NOMO-1 treated with dmso at 0.1 percent for 144 hours (cell line): ENCODE measurements around the gene USP30.
A peak's percentile ranks its signal among the peaks of the same experiment; 100 is the strongest.
"Not testable (repeated sequence)": the region's sequence is repeated elsewhere in the genome, so short reads cannot be mapped to it uniquely, and the experiment has no call there.

Experiments used
- DNase-seq: peaks from one replicate; lab custom pipeline; 2025; ENCODE audit not compliant: unreplicated experiment; lab: John Stamatoyannopoulos, UW

Gene USP30, protein sequence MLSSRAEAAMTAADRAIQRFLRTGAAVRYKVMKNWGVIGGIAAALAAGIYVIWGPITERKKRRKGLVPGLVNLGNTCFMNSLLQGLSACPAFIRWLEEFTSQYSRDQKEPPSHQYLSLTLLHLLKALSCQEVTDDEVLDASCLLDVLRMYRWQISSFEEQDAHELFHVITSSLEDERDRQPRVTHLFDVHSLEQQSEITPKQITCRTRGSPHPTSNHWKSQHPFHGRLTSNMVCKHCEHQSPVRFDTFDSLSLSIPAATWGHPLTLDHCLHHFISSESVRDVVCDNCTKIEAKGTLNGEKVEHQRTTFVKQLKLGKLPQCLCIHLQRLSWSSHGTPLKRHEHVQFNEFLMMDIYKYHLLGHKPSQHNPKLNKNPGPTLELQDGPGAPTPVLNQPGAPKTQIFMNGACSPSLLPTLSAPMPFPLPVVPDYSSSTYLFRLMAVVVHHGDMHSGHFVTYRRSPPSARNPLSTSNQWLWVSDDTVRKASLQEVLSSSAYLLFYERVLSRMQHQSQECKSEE

DNA sequence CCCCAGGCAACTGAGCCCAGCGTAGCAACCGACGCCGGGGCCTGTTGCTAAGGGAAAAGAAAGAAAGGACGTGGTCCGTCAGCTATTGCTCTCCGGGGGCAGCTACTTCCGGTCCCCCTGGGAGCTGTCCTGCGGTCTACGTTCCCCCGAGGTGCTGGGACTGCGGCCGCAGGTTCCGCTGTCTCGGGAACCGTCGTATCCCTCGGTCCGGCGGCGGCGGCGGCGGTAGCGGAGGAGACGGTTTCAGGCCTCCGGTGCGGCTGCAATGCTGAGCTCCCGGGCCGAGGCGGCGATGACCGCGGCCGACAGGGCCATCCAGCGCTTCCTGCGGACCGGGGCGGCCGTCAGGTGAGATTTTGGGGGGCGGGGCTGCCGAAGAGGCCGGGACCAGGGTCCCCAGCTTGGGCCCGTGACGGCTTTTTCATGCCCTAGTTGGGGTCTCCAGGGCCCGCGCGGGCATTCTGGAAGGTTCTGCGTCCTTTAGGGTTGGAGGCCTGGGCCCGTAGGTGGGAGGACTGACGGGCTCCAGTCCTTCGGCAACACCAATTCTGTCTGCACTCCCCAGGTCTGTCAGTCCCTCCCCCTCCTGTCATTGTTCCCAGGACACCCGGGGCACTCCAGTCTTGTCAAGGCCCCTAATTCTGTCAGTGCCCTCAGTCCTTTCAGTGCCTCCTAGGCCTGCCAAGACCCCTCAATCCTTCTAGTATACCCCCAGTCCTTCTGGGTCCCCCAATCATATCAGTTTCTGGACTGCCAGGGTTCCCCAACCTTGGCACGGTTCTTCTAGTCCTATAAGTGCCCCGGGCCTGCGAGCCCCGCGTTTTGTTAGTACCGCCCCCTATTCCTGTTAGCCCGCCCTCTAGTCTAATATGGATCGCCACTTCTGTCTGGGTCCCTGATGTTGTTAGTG is at the start of gene USP30:
Gene USP30 (plus strand): TSS at position 163 of the 910 bp plus-strand sequence. CDS start 103 bp downstream, at position 266.
- DNase-seq = peak; percentile 73

DNA sequence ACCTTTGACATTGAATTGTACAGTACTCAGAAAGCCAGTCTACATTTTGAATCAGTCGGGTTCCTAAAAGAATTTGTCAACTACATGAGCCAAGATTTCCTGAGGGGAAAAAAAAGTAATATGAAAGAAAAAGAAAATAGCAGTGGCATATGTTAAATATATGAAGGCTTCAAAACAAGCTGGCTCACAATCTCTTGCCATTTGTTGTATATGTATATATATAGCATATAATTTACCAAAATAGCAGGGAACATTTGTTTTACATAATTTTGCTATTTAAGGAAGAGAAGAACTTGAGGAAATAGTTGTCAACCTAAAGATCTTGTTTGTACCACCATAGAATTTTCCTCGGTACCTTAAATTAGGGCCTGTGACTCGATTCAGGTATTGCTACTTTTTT is 48.4 kb upstream of the USP30 start:
- no peak for DNase-seq

DNA sequence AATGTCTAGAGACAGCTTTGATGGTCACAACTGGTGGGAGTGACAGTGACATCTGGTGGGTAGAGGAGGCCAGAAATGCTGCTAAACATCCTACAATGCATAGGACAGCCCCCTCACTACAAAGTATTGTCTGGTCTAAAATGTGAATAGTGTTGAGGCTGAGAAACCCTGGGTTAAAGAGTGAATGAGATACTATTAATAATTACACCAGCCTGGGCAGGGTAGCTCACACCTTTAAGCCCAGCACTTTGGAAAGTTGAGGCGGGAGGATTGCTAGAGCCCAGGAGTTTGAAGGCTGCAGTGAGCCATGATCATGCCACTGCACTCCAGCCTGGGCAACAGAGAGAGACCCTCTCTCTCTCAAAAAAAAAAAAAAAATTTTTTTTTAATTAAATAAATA is 42.6 kb upstream of the USP30 start:
- DNase-seq = no peak

DNA sequence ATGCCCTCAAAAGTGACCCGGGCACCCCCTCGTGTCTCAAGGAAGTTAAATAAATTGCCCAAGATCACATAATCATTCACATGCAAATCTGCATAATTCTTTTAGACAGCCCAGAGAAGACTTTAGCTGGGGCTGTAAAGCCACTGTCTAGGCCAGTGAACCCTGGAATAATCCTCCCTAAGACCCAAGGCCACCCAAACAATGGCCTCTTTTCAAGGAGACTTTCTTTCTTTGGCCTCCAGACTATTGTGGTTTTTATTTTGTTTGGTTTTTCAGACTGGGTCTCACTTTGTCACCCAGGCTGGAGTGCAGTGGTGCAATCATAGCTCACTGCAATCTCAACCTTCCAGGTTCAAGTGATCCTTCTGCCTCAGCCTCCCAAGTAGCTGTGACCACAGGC is 42.1 kb upstream of the USP30 start:
- DNase-seq = no peak

DNA sequence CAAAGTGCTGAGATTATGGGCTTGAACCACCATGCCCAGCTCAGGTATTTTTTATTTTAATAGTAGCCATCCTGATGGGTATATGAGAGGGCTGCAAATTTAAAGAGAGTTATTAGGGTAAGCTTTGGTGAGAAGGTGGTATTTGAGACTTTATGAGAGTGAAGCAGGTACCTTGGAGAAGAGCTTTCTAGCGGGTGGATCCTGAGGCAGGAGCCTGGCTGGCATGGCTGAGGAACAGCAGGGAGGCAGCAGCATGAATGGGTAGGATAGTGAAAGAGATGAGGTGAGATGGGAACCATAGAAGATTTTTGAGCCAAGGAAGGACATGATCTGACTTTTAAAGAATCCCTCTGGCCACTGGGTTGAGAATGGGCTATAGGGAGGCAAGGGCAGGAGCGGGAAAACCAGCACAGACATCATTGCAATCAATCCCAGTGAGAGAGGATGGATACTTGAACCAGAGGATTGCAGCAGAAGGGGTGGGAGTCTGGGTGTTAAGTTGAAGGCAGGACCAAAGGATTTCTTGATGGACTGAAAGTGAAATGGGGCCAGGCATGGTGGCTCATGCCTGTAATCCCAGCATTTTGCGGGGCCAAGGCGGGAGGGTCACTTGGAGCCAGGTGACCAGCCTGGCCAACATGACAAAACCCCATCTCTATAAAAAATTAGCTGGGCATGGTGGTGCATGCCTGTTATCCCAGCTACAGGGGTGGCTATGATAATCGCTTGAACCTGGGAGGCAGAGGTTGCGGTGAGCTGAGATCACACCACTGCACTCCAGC is 37.2 kb upstream of the USP30 start:
- DNase-seq = no peak

DNA sequence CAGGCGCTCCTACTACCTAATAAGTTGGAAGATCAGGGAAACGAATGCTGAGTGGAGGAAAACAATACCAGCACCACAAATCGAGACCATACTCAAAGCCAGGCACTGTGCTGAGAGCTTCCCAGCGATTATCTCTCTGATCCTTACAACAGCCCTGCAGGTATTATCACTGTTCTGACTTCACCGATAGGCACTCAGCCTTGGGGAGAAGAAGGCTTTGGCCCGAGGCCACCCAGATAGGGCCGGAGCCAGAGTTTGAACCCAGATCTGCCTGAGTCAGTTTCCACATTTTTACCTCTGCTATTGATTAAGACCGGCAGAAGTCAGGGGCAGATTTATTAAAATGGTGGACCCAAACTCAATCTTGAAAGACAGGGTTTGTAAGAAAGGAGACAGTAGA is 36.4 kb upstream of the USP30 start:
- DNase-seq = no peak

DNA sequence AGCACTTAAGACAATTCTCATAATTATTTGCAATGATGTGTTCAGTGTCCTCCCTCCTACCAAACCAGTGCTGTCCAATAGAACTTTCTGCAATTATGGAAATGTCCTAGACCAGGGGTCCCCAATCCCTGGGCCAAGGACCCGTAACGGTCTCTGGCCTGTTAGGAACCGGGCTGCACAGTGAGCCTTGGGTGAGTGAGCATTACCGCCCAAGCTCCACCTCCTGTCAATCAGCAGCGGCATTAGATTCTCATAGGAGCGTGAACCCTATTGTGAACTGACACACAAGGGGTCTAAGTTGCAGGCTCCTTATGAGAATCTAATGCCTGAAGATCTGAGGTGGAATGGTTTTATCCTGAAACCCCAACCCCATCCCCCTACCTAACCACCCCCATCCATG is 35.4 kb upstream of the USP30 start:
- no peak for DNase-seq

DNA sequence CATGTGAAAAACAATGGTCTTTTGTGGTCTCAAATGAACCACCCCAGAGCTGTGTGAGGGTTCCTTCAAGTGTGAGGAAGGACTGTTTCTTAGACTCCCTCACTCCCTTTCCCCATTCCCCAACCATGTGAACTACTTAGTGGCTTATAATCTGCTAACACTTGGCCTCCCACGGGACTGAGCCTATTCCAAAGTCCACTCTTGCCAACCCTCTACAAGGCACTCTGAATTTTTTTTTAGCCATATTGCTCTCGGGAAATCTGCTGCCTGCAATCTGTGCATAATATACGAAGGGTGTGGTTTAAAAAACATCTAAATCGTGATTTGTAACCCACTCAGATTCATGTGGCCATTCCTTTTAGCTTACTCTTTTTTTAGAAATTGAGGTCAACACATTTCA is 34.1 kb upstream of the USP30 start:
- DNase-seq = no peak

DNA sequence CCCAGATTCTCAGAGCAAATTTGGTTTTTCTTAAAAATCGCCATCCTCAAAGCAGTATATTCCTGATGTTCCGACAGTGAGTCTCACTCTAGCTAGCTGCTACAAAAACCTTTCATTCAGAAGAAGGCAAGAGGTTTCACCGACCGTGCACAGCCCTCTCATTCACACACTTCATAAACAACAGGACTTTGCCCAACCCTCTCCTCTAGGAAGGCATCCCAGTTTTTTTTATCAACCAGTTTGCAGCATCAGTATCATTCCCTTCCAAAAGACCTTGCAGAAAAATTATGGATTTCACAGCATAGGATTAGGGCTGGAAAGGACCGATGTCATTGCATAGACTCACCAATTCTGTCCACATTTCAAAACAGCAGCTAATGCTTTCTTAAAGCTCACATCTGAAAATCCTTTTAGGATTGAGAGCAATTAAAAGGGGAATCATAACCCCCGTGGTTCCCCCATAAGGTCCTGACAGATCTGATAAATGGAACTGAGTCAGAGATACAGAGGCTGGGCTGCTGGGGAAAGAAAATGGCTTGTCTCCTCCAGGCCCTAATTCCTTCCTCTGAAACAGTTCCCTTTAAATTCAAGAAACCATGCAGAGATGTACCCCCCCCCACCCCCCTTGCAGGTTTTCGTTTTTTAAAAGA is 32.1 kb upstream of the USP30 start:
- DNase-seq = no peak

DNA sequence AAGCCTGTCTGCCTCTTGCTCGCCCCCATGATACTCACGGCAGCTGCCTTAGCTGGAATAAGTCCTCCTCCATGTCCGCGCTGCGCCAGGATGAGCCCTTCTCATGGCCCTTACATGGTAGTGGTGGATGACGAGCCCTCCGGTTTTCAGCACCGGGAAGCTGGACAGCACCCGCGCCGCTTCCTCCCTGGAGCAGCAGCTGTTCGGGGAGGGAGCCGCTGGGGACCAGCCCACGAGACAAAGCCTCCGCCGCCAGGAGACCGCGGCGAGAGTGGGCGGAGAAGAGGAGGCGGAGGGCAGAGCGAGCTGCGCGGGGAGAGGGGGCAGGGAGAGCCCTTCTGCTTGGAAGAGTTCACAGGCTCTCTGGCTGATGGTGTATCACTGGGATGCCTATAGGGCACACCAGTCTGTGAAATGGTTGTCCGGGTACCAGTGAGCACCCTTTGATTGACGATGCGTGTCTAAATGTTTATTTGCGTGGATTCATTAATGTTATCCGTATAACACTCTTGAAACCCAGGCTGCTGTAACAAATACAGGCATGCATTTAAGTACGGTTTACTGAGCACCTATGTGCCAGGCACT is 31.5 kb upstream of the USP30 start, which contains the start of gene SVOP:
Gene SVOP (minus strand): TSS at position 273 of the 585 bp plus-strand sequence. CDS start 200 bp downstream, at position 73.
- DNase-seq = peak; percentile 10

DNA sequence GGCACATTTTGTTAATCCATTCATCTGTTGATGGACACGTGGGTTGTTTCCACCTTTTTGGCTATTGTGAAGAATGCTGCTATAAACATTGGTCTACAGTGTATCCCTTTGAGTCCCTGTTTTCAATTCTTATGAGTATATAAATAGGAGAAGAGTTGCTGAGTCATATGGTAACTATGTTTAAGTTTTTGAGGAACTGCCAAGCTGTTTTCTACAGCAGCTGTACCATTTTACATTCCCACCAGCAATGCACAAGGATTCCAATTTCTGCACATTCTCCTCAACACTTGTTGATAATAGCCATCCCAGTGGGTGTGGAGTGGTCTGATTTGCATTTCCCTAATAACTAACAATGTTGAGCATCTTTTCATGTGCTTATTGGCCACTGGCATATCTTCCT is 24.6 kb upstream of the USP30 start:
- DNase-seq = no peak

DNA sequence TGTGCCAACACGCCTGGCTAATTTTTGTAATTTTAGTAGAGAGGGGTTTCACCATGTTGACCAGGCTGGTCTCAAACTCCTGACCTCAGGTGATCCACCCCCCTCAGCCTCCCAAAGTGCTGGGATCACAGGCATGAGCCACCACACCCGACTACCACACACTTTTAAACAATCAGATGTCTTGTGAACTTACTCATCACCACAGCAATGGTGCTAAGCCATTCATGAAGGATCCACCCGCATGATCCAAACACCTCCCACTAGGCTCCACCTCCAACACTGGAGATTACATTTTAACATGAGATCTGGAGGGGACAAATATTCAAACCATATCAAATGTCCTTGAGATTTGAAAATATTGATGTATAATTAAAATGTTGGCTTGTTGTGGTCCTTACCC is 23.8 kb upstream of the USP30 start:
- not testable (repeated sequence) for DNase-seq

DNA sequence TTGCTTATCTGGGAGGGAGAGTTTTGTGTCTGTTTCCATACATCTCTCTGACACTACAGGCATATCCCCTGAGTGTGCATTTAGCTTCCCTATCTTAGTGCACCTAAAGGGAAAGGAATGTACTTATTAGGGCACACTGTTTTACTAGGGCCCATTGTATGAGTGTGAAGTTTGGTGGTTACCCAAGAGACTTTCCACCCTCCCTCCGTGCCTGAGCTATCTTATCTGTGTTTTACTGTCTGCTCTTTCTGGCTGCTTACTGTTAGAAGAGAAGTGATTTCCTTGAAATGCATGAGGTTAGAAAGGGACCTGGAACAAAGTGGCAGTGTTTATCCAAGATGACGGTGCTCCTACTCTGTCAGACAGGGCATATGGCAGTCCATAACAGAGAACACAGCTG is 23.0 kb upstream of the USP30 start:
- DNase-seq = no peak

DNA sequence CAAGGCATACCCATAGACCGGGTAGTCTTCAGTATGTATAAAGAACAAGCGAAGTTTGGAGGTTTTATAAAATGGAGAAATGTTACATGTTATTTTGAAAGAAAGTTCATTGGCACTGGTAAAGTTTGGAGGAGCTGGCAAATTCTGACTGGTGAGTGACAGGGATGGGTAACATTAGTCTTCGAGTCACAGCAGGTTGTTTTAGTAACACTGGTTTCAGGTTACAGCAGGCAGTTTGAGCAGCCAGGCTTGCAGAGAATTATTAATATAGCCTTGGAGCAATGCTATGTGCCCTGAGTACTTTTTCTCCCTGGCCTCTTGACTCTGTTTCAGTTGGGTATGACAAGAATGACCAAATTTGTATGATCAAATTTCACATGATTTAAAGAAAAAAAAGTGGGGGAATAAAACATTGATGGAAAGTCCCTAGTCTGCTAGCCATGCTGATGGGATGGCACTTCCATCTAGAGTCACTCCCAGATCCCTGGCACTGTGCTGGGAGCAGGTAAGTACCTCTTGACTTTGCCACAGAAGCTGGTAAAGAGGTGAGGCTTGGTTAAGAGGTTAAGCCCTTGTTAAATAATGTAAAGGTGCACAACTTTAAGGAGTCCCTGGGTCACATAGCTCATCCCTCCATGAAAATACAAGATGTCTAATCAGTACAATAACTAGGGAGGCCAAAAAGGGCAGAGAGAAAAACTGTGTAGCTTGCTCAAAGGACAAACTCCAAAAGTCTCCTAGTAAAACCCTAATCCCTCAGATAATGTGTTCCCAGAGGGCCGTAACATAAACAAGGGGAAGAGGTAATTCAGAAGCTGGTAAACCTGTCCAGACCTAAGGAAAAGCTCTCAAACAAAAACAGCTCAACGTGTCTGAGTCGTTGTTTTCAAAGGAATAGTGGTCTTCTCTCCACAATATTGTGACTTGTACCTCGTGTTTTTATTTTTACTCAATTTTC is 18.9 kb upstream of the USP30 start:
- DNase-seq = no peak

DNA sequence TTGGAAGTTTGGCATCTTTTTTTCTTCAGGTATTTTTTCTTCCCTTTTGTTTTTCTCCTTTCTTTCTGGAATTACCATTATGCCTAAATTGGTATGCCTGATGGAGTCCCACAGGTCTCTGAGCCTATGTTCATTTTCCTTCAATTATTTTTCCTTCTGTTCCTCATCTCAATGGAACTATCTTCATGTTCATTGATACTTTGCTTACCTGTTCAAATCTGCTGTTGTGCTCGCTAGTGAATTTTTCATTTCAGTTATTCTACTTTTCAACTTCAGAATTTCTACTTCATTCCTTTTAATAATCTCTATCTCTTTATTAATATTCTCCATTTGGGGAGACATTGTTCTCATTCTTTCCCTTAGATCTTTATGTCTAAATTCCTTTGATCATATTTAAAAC is 15.4 kb upstream of the USP30 start:
- no peak for DNase-seq

DNA sequence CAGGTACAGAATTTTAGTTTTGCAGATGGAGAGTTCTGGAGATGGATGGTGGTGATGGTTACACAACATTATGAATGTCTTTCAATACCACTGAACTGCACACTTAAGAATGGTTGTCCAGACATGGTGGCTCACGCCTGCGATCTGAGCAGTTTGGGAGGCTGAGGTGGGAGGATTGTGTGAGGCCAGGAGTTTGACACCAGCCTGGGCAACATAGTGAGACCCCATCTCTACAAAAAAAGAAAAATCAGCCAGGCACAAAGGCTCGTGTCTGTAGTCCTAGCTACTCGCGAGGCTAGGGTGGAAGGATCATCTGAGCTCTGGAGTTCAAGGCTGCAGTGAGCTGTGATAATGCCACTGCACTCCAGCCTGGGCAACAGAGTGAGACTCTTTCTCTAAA is 8.1 kb upstream of the USP30 start:
- DNase-seq = no peak

DNA sequence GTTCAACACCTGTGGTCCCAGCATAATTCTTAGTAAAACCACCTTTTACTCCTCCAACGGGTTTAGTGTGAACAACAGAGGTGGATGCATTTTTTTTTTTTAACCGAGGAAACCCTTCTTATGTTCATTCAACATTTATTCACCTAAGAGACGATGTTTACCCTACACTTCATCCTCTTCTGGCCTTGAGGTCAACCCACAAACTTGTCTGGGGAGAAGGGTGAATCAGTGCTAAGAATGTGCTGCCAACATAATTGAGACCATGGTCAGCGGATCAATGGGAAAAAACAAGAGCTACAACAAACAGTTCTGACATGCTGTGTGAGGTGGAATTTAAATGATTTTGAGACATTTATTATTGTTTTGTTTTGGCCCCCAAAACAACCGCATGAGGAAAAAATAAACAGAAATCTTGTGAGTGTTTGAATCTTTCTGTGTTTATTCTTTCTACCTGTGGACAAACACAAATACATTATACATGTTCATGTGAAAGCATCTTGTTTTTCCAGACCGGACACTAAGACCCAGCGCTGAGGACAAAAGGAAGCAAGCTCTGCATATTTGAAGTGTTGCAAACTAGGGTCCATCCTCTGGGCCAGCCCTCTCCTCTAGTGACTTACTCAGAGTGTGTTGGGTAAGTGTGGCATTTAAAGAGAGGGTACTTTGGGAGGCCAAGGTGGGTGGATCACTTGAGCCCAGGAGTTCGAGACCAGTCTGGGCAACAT is 5.1 kb upstream of the USP30 start:
- no peak for DNase-seq

DNA sequence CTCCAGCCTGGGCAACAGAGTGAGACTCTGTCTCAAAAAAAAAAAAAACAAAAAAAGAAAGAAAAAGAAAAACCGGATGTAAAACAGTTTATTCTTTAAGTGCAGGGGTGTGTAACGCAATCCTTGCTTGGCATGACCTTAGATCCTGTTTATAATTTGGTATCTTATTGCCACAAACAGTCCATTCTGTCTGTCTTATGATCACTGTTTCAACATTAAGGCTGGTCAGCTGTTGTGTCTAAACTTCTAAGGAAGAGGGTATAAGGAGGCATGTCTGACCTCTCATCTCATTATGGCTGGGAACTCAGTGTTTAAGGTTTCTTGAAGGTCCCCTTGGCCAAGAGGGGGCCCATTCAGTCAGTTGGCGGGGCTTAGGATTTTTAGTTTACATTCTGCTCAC is 3.7 kb upstream of the USP30 start:
- DNase-seq = not testable (repeated sequence)
